HepG2 (cell line): ENCODE results near the gene VCPKMT. TPM values are rescaled to one million over a fixed set of nuclear protein-coding genes. Genes with fewer than 3 reads are reported as not detected.

Experiments used
- AGO1 ChIP-seq: fragments of 200-400 bp; formaldehyde crosslinking; IDR thresholded peaks from 2 replicates; pipeline ENCODE4 v1.6.1; 2017; ENCODE audit warnings: mild to moderate bottlenecking, low read depth, low read length, moderate library complexity; ENCODE audit not compliant: poor library complexity, severe bottlenecking
- AGO2 ChIP-seq: fragments of 200-400 bp; formaldehyde crosslinking; optimal IDR thresholded peaks from 2 replicates; pipeline ENCODE3; 2017; ENCODE audit warnings: mild to moderate bottlenecking, low read depth, low read length, moderate library complexity
- ATF7-NPFF ChIP-seq: sonication (generic); formaldehyde crosslinking; IDR thresholded peaks from 2 replicates; pipeline ENCODE4 v1.8.1; 2023; ENCODE audit warnings: mild to moderate bottlenecking, low read depth, missing genetic modification reagents, moderate library complexity
- CEBPZ ChIP-seq: IDR thresholded peaks from 2 replicates; pipeline ENCODE4 v1.6.1; 2012; ENCODE audit warnings: low read length, improper control_type of control experiment
- ELF3 ChIP-seq: IDR thresholded peaks from 2 replicates; pipeline ENCODE4 v1.6.1; 2016; ENCODE audit warnings: missing genetic modification reagents, missing compliant biosample characterization
- FOXP1 ChIP-seq, 2 experiments: fragments of 450-650 bp in 1 of 2; IDR thresholded peaks; 2 replicates each; pipeline ENCODE4 v1.6.1; 2017 to 2018; ENCODE audit warnings: antibody characterized with exemption in 1 of 2
- HOXA7 ChIP-seq: sonication (generic); formaldehyde crosslinking; IDR thresholded peaks from 2 replicates; pipeline ENCODE4 v1.8.1; 2022; ENCODE audit warnings: mild to moderate bottlenecking, missing genetic modification reagents, moderate library complexity
- MTA1 ChIP-seq: sonication (generic); formaldehyde crosslinking; IDR thresholded peaks from 2 replicates; pipeline ENCODE4 v1.4.0; 2020; ENCODE audit warnings: missing genetic modification reagents, mild to moderate bottlenecking, borderline replicate concordance
- MTF2 ChIP-seq: sonication (generic); formaldehyde crosslinking; IDR thresholded peaks from 2 replicates; pipeline ENCODE4 v1.5.0; 2020; ENCODE audit warnings: missing genetic modification reagents, borderline replicate concordance
- NR2C2 ChIP-seq: sonication (generic); formaldehyde crosslinking; IDR thresholded peaks from 2 replicates; pipeline ENCODE4 v1.4.0; 2020; ENCODE audit warnings: missing genetic modification reagents, mild to moderate bottlenecking, moderate library complexity, borderline replicate concordance
- RAD21 ChIP-seq: fragments of 450-650 bp; formaldehyde crosslinking; IDR thresholded peaks from 2 replicates; pipeline ENCODE4 v1.5.0; 2020; ENCODE audit warnings: mild to moderate bottlenecking
- SAP130 ChIP-seq: IDR thresholded peaks from 2 replicates; pipeline ENCODE4 v1.6.1; 2016; ENCODE audit warnings: low read depth
- SIN3A ChIP-seq: IDR thresholded peaks from 2 replicates; pipeline ENCODE4 v1.6.1; 2011; ENCODE audit warnings: low read depth, mild to moderate bottlenecking, control low read depth, low read length, borderline replicate concordance
- SRSF1 ChIP-seq: fragments of 200-400 bp; formaldehyde crosslinking; optimal IDR thresholded peaks from 2 replicates; pipeline ENCODE3; 2017; ENCODE audit warnings: mild to moderate bottlenecking, low read depth, low read length, moderate library complexity
- THAP7 ChIP-seq: sonication (generic); formaldehyde crosslinking; IDR thresholded peaks from 2 replicates; pipeline ENCODE4 v1.8.1; 2023; ENCODE audit warnings: mild to moderate bottlenecking, missing genetic modification reagents
- ZMYM3 ChIP-seq: sonication (generic); formaldehyde crosslinking; IDR thresholded peaks from 2 replicates; pipeline ENCODE4 v1.5.1; 2020; ENCODE audit warnings: mild to moderate bottlenecking, missing genetic modification reagents
- ZNF12 ChIP-seq: sonication (generic); formaldehyde crosslinking; IDR thresholded peaks from 2 replicates; pipeline ENCODE4 v1.5.0; 2020; ENCODE audit warnings: missing genetic modification reagents
- ZNF260 ChIP-seq: sonication (generic); formaldehyde crosslinking; IDR thresholded peaks from 2 replicates; pipeline ENCODE4 v1.4.0; 2020; ENCODE audit warnings: missing genetic modification reagents, low read depth, mild to moderate bottlenecking, borderline replicate concordance
- ZNF335 ChIP-seq: sonication (generic); formaldehyde crosslinking; IDR thresholded peaks from 2 replicates; pipeline ENCODE4 v1.4.0; 2020; ENCODE audit warnings: missing genetic modification reagents
- ZNF44 ChIP-seq: sonication (generic); formaldehyde crosslinking; IDR thresholded peaks from 2 replicates; pipeline ENCODE4 v1.5.1; 2020; ENCODE audit warnings: mild to moderate bottlenecking, missing genetic modification reagents
- ZNF501 ChIP-seq: sonication (generic); formaldehyde crosslinking; IDR thresholded peaks from 2 replicates; pipeline ENCODE4 v1.5.1; 2020; ENCODE audit warnings: mild to moderate bottlenecking, moderate library complexity, missing genetic modification reagents
- ZNF572 ChIP-seq: sonication (generic); formaldehyde crosslinking; IDR thresholded peaks from 2 replicates; pipeline ENCODE4 v1.5.1; 2020; ENCODE audit warnings: mild to moderate bottlenecking, missing genetic modification reagents
- ZNF616 ChIP-seq: sonication (generic); formaldehyde crosslinking; IDR thresholded peaks from 2 replicates; pipeline ENCODE4 v1.5.0; 2020; ENCODE audit warnings: low read depth, mild to moderate bottlenecking, missing genetic modification reagents
- ZNF644 ChIP-seq: IDR thresholded peaks from 2 replicates; pipeline ENCODE4 v1.6.1; 2016; ENCODE audit warnings: low read depth
- ZNF768 ChIP-seq: sonication (generic); formaldehyde crosslinking; IDR thresholded peaks from 2 replicates; pipeline ENCODE4 v1.4.0; 2020; ENCODE audit warnings: missing genetic modification reagents
- ZNF792 ChIP-seq: IDR thresholded peaks from 2 replicates; pipeline ENCODE4 v1.6.1; 2016
- polyA plus RNA-seq, 8 experiments: library from polyadenylated mRNA; depleted of rRNA in 3 of 8; stranded (reverse) in 7 of 8; unstranded in 1 of 8; fragments of >200 nt; fragmentation: Illumina TruSeq in 4 of 8; extraction: Trizol in 4 of 8; gene quantifications; 2 replicates each; pipeline versions ENCODE4 v1.2.1 to v1.2.3, GENCODE V29; 2011 to 2016; ENCODE audit warnings: low read depth in 4 of 8, missing spikeins in 1 of 8, mixed read lengths in 1 of 8; ENCODE audit not compliant: insufficient read depth in 1 of 8
- total RNA-seq, 5 experiments: library from RNA; depleted of rRNA; stranded (reverse); fragments of >200 nt; fragmentation: Illumina TruSeq; extraction: Trizol; gene quantifications; 2 replicates each; pipeline ENCODE4 v1.2.3, GENCODE V29; 2016; ENCODE audit warnings: low read depth in 1 of 5
- TF ChIP-seq, protein P1 (sequence below): sonication (generic); formaldehyde crosslinking; IDR thresholded peaks from 2 replicates; pipeline ENCODE4 v1.4.0; 2020; ENCODE audit warnings: missing genetic modification reagents

VCPKMT gene
- total and polyA plus RNA-seq, 2 of the 13 experiments (the other 11 are each of a cell fraction or from before 2014, with no cell fraction given), result 3.9 to 5.4 TPM

- TF ChIP-seq ZNF260 (CRISPR knock-in tag), result no peak
- TF ChIP-seq, protein P1, sequence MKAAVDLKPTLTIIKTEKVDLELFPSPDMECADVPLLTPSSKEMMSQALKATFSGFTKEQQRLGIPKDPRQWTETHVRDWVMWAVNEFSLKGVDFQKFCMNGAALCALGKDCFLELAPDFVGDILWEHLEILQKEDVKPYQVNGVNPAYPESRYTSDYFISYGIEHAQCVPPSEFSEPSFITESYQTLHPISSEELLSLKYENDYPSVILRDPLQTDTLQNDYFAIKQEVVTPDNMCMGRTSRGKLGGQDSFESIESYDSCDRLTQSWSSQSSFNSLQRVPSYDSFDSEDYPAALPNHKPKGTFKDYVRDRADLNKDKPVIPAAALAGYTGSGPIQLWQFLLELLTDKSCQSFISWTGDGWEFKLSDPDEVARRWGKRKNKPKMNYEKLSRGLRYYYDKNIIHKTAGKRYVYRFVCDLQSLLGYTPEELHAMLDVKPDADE (CRISPR knock-in tag), result no peak
- no peak for TF ChIP-seq SIN3A
- no peak for TF ChIP-seq MTF2
- TF ChIP-seq ZNF335 (CRISPR knock-in tag), result no peak
- TF ChIP-seq ZNF501, result 0 out of 2 replicates have a peak, but pooled peaks have one; percentile 51
- peak; percentile 54; the same call in 1 of the 2 replicates for TF ChIP-seq ZNF12 (CRISPR knock-in tag)
- TF ChIP-seq ELF3 (CRISPR knock-in tag), result 0 out of 2 replicates have a peak, but pooled peaks have one; percentile 24
- TF ChIP-seq AGO2, result no peak
- TF ChIP-seq ZNF616 (CRISPR knock-in tag), result no peak
- no peak for TF ChIP-seq ZNF572 (CRISPR knock-in tag)
- TF ChIP-seq HOXA7 (CRISPR knock-in tag), result no peak
- TF ChIP-seq AGO1, result no peak
- peak; percentile 33; the same call in 1 of the 2 replicates for TF ChIP-seq ZNF644
- no peak for TF ChIP-seq ATF7-NPFF (CRISPR knock-in tag)
- TF ChIP-seq MTA1 (CRISPR knock-in tag), result no peak
- no peak for TF ChIP-seq FOXP1 (IDR thresholded peaks at IDR 0.05)
- no peak; the same call in 1 of the 2 replicates for TF ChIP-seq FOXP1 (CRISPR knock-in tag; IDR thresholded peaks at IDR 0.05)
- TF ChIP-seq SRSF1, result no peak
- TF ChIP-seq RAD21 (CRISPR knock-in tag), result no peak
- TF ChIP-seq ZNF792, result 0 out of 2 replicates have a peak, but pooled peaks have one; percentile 59
- no peak for TF ChIP-seq ZNF44
- TF ChIP-seq SAP130, result peak; percentile 76
- 0 out of 2 replicates have a peak, but pooled peaks have one; percentile 15 for TF ChIP-seq ZMYM3 (CRISPR knock-in tag)
- no peak for TF ChIP-seq ZNF768 (CRISPR knock-in tag)
- no peak for TF ChIP-seq NR2C2 (CRISPR knock-in tag)
- no peak for TF ChIP-seq CEBPZ
- no peak for TF ChIP-seq THAP7 (CRISPR knock-in tag)
Observed at GRCh38 chr14:50067723-50068495, 48.5 kb downstream of the VCPKMT start (continued).
